ENCODE measurements around the gene AFF3.
"Not testable (repeated sequence)": the region's sequence is repeated elsewhere in the genome, so short reads cannot be mapped to it uniquely, and the experiment has no call there.

AFF3 gene

GRCh38 chr2:100146657-100146960 lies 4.2 kb upstream of the AFF3 start:
- no peak for DNase-seq

- no peak for DNase-seq
These were observed 3.7 kb upstream of the AFF3 start for GRCh38 chr2:100145893-100146656.

GRCh38 chr2:100143286-100143685 lies 896 bp upstream of the AFF3 start:
- no peak for DNase-seq

GRCh38 chr2:100141906-100142305 lies 484 bp downstream of the AFF3 start:
- no peak for DNase-seq

- DNase-seq: no peak
These were observed 1.8 kb downstream of the AFF3 start for GRCh38 chr2:100140582-100140981.

- no peak for DNase-seq
These were observed 4.4 kb downstream of the AFF3 start for GRCh38 chr2:100137866-100138570.

- no peak for DNase-seq
These were observed 5.1 kb downstream of the AFF3 start for GRCh38 chr2:100137318-100137717.

GRCh38 chr2:100136310-100136709 lies 6.1 kb downstream of the AFF3 start:
- no peak for DNase-seq

- no peak for DNase-seq
These were observed 7.0 kb downstream of the AFF3 start for GRCh38 chr2:100135415-100135814.

GRCh38 chr2:100130595-100131391 lies 11.6 kb downstream of the AFF3 start:
- DNase-seq: no peak

- DNase-seq: no peak
These were observed 15.4 kb downstream of the AFF3 start for GRCh38 chr2:100126897-100127401.

- DNase-seq: no peak
These were observed 16.2 kb downstream of the AFF3 start for GRCh38 chr2:100126201-100126600.

- DNase-seq: no peak
These were observed 16.8 kb downstream of the AFF3 start for GRCh38 chr2:100125626-100126025.

- DNase-seq: no peak
These were observed 17.6 kb downstream of the AFF3 start for GRCh38 chr2:100124761-100125160.

- DNase-seq: no peak
These were observed 21.2 kb downstream of the AFF3 start for GRCh38 chr2:100121124-100121718.

GRCh38 chr2:100119235-100119634 lies 23.2 kb downstream of the AFF3 start:
- no peak for DNase-seq

GRCh38 chr2:100113990-100114433 lies 28.4 kb downstream of the AFF3 start:
- no peak for DNase-seq

- no peak for DNase-seq
These were observed 31.8 kb downstream of the AFF3 start for GRCh38 chr2:100110614-100111000.

GRCh38 chr2:100109986-100110613 lies 32.3 kb downstream of the AFF3 start:
- DNase-seq: no peak

- DNase-seq: not testable (repeated sequence)
These were observed 33.8 kb downstream of the AFF3 start for GRCh38 chr2:100108648-100109020.

- no peak for DNase-seq
These were observed 34.3 kb downstream of the AFF3 start for GRCh38 chr2:100107906-100108647.

GRCh38 chr2:100107440-100107839 lies 35.0 kb downstream of the AFF3 start:
- no peak for DNase-seq

Measured in SHP77 (cell line).